Left lung (tissue), 10 donors: Measurements from ENCODE around the gene CFAP299. TPM values are rescaled to one million over a fixed set of nuclear protein-coding genes. Genes with fewer than 3 reads are reported as not detected.

Experiments used
- ATAC-seq: fragments of 200-7000 bp; cut with Tn5 transposase; one replicate; pipeline ENCODE4 v1.9.1; 2020; ENCODE audit warnings: moderate library complexity
- DNase-seq, 4 donors: peaks; one replicate each; pipeline ENCODE4 v3.0.0-alpha.2; 2013 to 2020
- H3K27ac ChIP-seq, 2 donors: fragments of 200-600 bp; sonication (generic) in 1 of 2; one replicate each; pipeline versions ENCODE4 v1.5.0 to v1.8.0; 2020 to 2021
- H3K27me3 ChIP-seq, 2 donors: fragments of 200-600 bp; sonication (generic) in 1 of 2; one replicate each; pipeline versions ENCODE4 v1.5.0 to v1.8.0; 2020 to 2021
- H3K36me3 ChIP-seq, 2 donors: fragments of 200-600 bp; sonication (generic) in 1 of 2; one replicate each; pipeline versions ENCODE4 v1.5.0 to v1.8.0; 2020 to 2021
- H3K4me1 ChIP-seq, 2 donors: fragments of 200-600 bp; one replicate each; pipeline ENCODE4 v1.8.0; 2021
- H3K4me3 ChIP-seq, 2 donors: fragments of 200-600 bp; sonication (generic) in 1 of 2; one replicate each; pipeline versions ENCODE4 v1.5.0 to v1.8.0; 2020 to 2021; ENCODE audit warnings: mild to moderate bottlenecking in 1 of 2
- H3K9me3 ChIP-seq, 2 donors: fragments of 200-600 bp; sonication (generic) in 1 of 2; one replicate each; pipeline versions ENCODE4 v1.5.0 to v1.8.0; 2020 to 2021
- CTCF ChIP-seq, 2 donors: fragments of 200-600 bp; sonication (generic) in 1 of 2; IDR thresholded peaks; one replicate each; pipeline versions ENCODE4 v1.5.0 to v1.8.0; 2021; ENCODE audit warnings: antibody characterized with exemption in 2 of 2
- intact Hi-C, 2 donors: fragments of 100-400 bp; cut with DNase I; formaldehyde crosslinking; loops; one replicate each; pipeline versions ENCODE4 v1.11.2 to v1.14.2; 2022
- polyA plus RNA-seq, 6 donors: library from polyadenylated mRNA; unstranded; fragments of 120-200 nt; gene quantifications; one replicate each; pipeline ENCODE4 v1.2.1, GENCODE V29; 2013; ENCODE audit not compliant: insufficient read length in 6 of 6
- total RNA-seq, 2 donors: library from RNA; stranded (reverse); fragmentation: NEBNext Ultra II Directional; extraction: Animal tissue kit (Norgen Biotek cat#: 25700); gene quantifications; one replicate each; pipeline ENCODE4 v1.2.1, GENCODE V29; 2021
- donor health status: DM: no; HTN: yes; CAD: no.
- donor health status: DM: no; HTN: no; CAD: no.

The CFAP299 gene
- total and polyA plus RNA-seq, 8 donors = 1.2 to 2.3 (median 1.6) TPM; not detected in 1

DNA sequence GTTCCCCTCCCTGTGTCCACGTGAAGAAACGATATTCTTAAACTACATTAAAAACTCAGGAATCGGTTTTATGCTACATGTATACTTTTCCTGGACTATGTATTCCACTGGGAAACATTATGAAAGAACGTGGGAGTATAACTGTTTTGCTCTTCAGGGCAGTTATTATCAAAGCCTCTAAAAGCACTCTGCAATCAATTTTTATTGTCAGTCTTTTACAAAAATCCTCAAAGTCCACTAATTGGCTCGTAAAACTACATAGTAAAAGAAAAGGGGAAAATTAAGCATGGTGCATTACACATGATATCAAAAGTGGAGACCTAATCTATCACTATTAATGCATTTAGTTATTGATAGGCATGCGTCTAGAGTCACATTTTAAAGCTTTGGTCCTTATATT, 11.4 kb upstream of the CFAP299 start:
- H3K4me3 ChIP-seq = no peak overlapping the region
- DNase-seq (no peak), ATAC-seq (no peak)
- intact Hi-C loops = no loop called here
- H3K9me3 ChIP-seq = no peaks in the 10 kb centered on the region
- H3K4me1 ChIP-seq = no peaks in the 10 kb centered on the region
- no peak for TF ChIP-seq CTCF (IDR thresholded peaks at IDR 0.05)
- H3K27me3 ChIP-seq = no peaks in the 10 kb centered on the region
- no peak overlapping the region for H3K27ac ChIP-seq
- no peaks in the 10 kb centered on the region for H3K36me3 ChIP-seq

DNA sequence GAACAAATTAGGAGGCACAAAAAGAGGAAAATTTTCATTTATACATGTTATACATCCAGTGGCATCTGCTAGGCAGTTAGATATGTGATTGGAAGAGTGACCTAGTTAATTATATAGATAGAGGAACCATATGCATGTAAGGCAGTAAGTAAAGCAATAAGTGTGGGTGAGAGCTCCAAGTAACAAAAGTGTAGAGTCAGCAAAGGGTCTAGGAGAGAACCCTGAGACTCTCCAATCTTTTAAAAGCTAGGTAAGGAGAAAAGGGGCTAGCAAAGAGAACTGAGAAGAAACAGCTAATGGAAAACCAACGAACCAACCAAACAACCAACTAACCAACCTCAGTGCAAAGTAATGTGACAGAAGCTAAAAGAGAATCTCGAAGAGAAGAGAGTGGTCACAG, 3.8 kb upstream of the CFAP299 start:
- no peaks in the 10 kb centered on the region for H3K9me3 ChIP-seq
- no peaks in the 10 kb centered on the region for H3K36me3 ChIP-seq
- peaks cover 0 to 11% of the 10 kb centered on the region in 2 donors for H3K4me1 ChIP-seq
- H3K27me3 ChIP-seq = peaks cover 6 to 18% of the 10 kb centered on the region in 2 donors
- no peak for DNase-seq
- no peak overlapping the region for H3K4me3 ChIP-seq
- no peak for TF ChIP-seq CTCF (IDR thresholded peaks at IDR 0.05)
- no peak overlapping the region for H3K27ac ChIP-seq
- intact Hi-C loops = no loop called here
- ATAC-seq = no peak

- Histone ChIP-seq H3K9me3 (no peaks in the 10 kb centered on the region), H3K4me3 (no peak overlapping the region), H3K4me1 (peaks cover 0 to 11% of the 10 kb centered on the region in 2 donors), H3K27ac (no peak overlapping the region), H3K27me3 (peaks cover 6 to 32% of the 10 kb centered on the region in 2 donors), H3K36me3 (no peaks in the 10 kb centered on the region)
- TF ChIP-seq CTCF (IDR thresholded peaks at IDR 0.05) = no peak
- ATAC-seq (no peak), DNase-seq (no peak)
- intact Hi-C loops = no loop called here
These were observed 2.4 kb upstream of the CFAP299 start for GRCh38 chr4:80333121-80333520.

DNA sequence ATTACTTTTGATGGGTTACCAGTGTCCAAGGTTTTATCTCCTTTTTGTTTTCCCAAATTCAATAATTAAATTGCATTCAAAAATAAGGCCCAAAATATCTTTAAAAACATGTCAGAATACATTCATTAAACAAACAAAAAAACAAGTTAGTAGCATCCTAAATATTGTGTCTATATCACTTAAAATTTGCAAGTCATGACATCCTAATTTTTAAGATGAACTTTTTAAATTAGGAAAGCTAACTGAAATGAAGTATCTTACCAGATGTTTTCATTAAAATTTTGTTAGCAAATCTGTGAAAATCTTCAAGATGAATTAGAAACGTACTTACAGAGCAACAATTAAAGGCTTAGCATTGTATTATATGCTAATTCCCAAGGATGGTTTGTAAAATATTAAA, 962 bp upstream of the CFAP299 start:
- ATAC-seq = no peak
- Histone ChIP-seq H3K36me3 (no peaks in the 10 kb centered on the region), H3K27me3 (peaks cover 6 to 34% of the 10 kb centered on the region in 2 donors), H3K4me3 (no peak overlapping the region), H3K9me3 (no peaks in the 10 kb centered on the region), H3K4me1 (peaks cover 0 to 11% of the 10 kb centered on the region in 2 donors), H3K27ac (no peak overlapping the region)
- no peak for TF ChIP-seq CTCF (IDR thresholded peaks at IDR 0.05)
- no peak for DNase-seq
- intact Hi-C loops = no loop called here

- peak overlapping the region; percentile 38 to 56 for H3K4me3 ChIP-seq
- no peak for ATAC-seq
- no peak overlapping the region for H3K27ac ChIP-seq
- no peaks in the 10 kb centered on the region for H3K9me3 ChIP-seq
- no peak for DNase-seq
- H3K27me3 ChIP-seq = peaks cover 6 to 34% of the 10 kb centered on the region in 2 donors
- intact Hi-C loops = no loop called here
- peaks cover 0 to 11% of the 10 kb centered on the region in 2 donors for H3K4me1 ChIP-seq
- TF ChIP-seq CTCF (IDR thresholded peaks at IDR 0.05) = no peak
- H3K36me3 ChIP-seq = no peaks in the 10 kb centered on the region
These were observed 340 bp upstream of the CFAP299 start for GRCh38 chr4:80335226-80335553.
